ENCODE results near the gene PRM3. TPM values are rescaled to one million over a fixed set of nuclear protein-coding genes. Genes with fewer than 3 reads are reported as not detected.

The PRM3 gene
- total and polyA plus RNA-seq, 2 of the 8 experiments (the other 6 are each of a cell fraction or from before 2014, with no cell fraction given), result not detected

DNA sequence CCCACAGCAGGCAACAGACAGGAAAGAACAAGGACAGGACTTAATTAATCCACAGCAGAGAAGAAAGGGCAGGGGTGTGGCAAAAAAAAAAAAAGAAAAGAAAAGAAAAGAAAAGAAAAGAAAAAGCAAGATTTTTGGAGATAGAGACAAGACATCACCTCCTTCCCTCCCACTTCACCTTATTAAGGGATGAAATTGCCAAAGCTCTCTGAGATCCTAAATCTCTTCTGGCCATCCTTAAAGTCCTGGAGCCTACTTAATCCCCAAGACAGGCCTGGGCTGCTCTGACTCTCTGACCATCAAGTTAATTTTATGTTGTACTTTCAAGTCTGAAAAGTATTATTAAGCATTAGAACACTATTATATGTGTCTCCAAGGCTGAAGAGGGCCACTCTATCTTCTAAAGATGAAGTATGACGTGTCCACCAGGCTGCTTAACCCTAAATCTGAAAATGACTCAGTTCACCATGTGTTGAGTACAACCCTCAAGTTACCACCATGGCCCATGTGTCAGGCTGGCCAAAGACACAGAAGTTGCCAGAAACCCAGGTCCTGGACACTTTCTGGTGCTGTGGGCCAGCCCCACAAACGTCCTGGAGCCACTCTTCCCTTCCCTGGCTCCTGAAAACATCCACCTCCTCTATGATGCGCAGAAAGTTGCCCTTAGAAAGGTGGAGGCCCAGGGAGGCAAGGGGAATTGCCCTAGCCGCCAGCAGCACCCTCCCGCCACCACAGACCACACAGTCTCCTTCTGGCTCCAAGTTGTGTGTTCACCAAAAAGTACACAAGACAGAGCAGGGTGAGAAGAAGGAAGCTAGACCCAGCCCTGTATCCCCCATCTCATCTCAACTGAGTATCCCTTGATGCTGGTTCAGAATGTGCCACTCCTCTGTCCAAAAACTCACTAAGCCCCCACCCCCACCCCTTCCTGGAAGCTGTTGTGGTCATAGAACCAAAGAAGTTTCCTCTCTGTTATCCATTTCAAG, 20.1 kb downstream of the PRM3 start:
- no peak overlapping the region for H3K14ac ChIP-seq (ENCODE audit: insufficient read length)
- H2BK5ac ChIP-seq (ENCODE audit: low read depth, low read length), result no peak overlapping the region; the same call in 1 of the 2 replicates
- H3K23ac ChIP-seq (ENCODE audit: insufficient read length), result no peak overlapping the region
- H3K27me3 ChIP-seq (replicated peaks in 1 of 4; ENCODE audit: control insufficient read depth in 3 of 4, extremely low read depth in 1 of 4, insufficient read depth in 3 of 4, low read length in 3 of 4), result no peaks in the 10 kb centered on the region; a peak in 1 of 7 replicates
- H2BK15ac ChIP-seq (ENCODE audit: low read length), result no peak overlapping the region
- peaks cover 0 to 8% (median 5%) of the 10 kb centered on the region in 4 experiments; a peak in 5 of 8 replicates for H3K36me3 ChIP-seq (ENCODE audit: control insufficient read depth in 2 of 4, insufficient read depth in 4 of 4, low read length in 3 of 4)
- H3K18ac ChIP-seq (ENCODE audit: extremely low read depth, low read length), result no peak overlapping the region
- H3K79me1 ChIP-seq (ENCODE audit: low read depth, low read length), result peaks cover 4% of the 10 kb centered on the region
- ChIA-PET POLR2A (ENCODE audit: partially characterized antibody) (interaction anchor here (1.0 to 4.6 kb wide), 16 partner anchors 11 to 258 kb away, joined by 3 to 27 read pairs (median 4); no protein-coding TSS in a partner anchor), CTCF (ENCODE audit: partially characterized antibody) (interaction anchor here (0.9 to 6.2 kb wide), 11 partner anchors 53 to 289 kb away, joined by 3 to 56 read pairs (median 5); no protein-coding TSS in a partner anchor)
- WGBS, 2 experiments (ENCODE audit: extremely low coverage in 1 of 2, insufficient coverage in 1 of 2, insufficient read length in 1 of 2, insufficient replicate concordance in 2 of 2, low coverage in 1 of 2, low lambda C conversion rate in 2 of 2, missing lambda C conversion rate in 1 of 2), result 83% methylated on average over 5 of the region's 5 CpGs; no CpG with 5 or more reads in 1 of the 2 experiments
- H2BK120ac ChIP-seq (replicated peaks; ENCODE audit: low read depth, low read length), result no peak overlapping the region
- H3K27ac ChIP-seq (ENCODE audit: low read depth, low read length), result no peak overlapping the region
- H3K4me3 ChIP-seq (ENCODE audit: extremely low read depth in 1 of 4, insufficient read depth in 2 of 4, low read depth in 3 of 4, low read length in 4 of 4), result peak overlapping the region in 2 of 4 experiments; percentile 14 to 97; a peak in 3 of 8 replicates
- peaks cover 15% of the 10 kb centered on the region for H3K23me2 ChIP-seq (ENCODE audit: low read depth, low read length)
- no peak for FAIRE-seq
- no peak overlapping the region for H2BK20ac ChIP-seq (ENCODE audit: low read length)
- H3K56ac ChIP-seq (replicated peaks; ENCODE audit: insufficient read length, low read depth, low read length), result no peak overlapping the region
- H3K4me2 ChIP-seq (ENCODE audit: insufficient read depth in 1 of 2, low read depth in 2 of 2, low read length in 2 of 2), result peak overlapping the region; percentile 82 to 86
- peaks cover 0 to 19% (median 8%) of the 10 kb centered on the region in 4 experiments; a peak in 5 of 7 replicates for H3K4me1 ChIP-seq (replicated peaks in 1 of 4; ENCODE audit: control insufficient read depth in 3 of 4, insufficient read depth in 4 of 4, low read length in 3 of 4)
- peaks cover 0 to 28% of the 10 kb centered on the region in 2 experiments; a peak in 2 of 4 replicates for H3K79me2 ChIP-seq (ENCODE audit: control insufficient read depth in 1 of 2, insufficient read depth in 2 of 2, low read length in 2 of 2)
- H4K20me1 ChIP-seq (replicated peaks in 1 of 2; ENCODE audit: control insufficient read depth in 1 of 2, insufficient read depth in 2 of 2, low read length in 2 of 2), result peaks cover 11 to 22% of the 10 kb centered on the region in 2 experiments
- TF ChIP-seq, protein P1, sequence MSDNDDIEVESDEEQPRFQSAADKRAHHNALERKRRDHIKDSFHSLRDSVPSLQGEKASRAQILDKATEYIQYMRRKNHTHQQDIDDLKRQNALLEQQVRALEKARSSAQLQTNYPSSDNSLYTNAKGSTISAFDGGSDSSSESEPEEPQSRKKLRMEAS (IDR thresholded peaks at IDR 0.05), result no peak
- TF ChIP-seq POLR2A (IDR thresholded peaks at IDR 0.05; ENCODE audit: control extremely low read depth in 1 of 2, low read depth in 2 of 2, low read length in 2 of 2), result peak in 1 of 2 experiments; percentile 44; a peak in 1 of 3 replicates
- no peak overlapping the region for H4K8ac ChIP-seq (ENCODE audit: extremely low read depth, insufficient read depth, low read length)
- no peak overlapping the region for H4K5ac ChIP-seq (ENCODE audit: insufficient read length, low read depth, low read length)
- H2AFZ ChIP-seq (ENCODE audit: low read length), result no peak overlapping the region
- H3K4ac ChIP-seq (replicated peaks; ENCODE audit: insufficient read length, low read depth, low read length), result no peak overlapping the region
- H4K91ac ChIP-seq (replicated peaks; ENCODE audit: insufficient read length, low read length), result no peak overlapping the region
- no peak for DNase-seq (ENCODE audit: low read depth in 1 of 2, low spot score in 2 of 2)
- H2AK5ac ChIP-seq (ENCODE audit: low read depth, low read length), result no peak overlapping the region
- no peak overlapping the region for H3K9ac ChIP-seq (replicated peaks in 1 of 4; ENCODE audit: extremely low read depth in 1 of 4, low read depth in 3 of 4, low read length in 3 of 4)
- H3K9me3 ChIP-seq (ENCODE audit: insufficient read depth in 2 of 2, low read depth in 1 of 2, low read length in 1 of 2), result no peaks in the 10 kb centered on the region
- no peak overlapping the region for H2BK12ac ChIP-seq (ENCODE audit: low read depth, low read length)
